Measurements from ENCODE around the gene NACC2. TPM values are rescaled to one million over a fixed set of nuclear protein-coding genes. Genes with fewer than 3 reads are reported as not detected.
A peak's percentile ranks its signal among the peaks of the same experiment; 100 is the strongest.

Gene NACC2
- total and polyA plus RNA-seq, 2 experiments from 2014 or later: 11.0 to 13.0 TPM

DNA sequence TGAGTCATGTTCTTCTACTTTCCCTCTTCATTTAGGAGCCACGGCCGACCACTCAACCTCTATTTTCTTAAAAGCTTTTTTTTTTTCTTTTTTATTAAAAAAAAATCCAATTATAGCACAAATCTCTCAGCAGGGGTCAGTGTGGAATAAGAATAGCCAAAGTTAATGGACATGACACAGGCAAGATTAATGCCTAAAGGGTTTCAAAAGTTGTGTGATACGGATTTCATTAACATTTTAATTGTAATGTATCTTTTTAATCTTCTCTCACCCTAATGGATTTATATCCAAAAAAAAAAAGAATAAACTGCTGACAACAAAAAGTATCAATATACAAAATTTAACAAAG lies 5.4 kb downstream of the NACC2 start:
- Histone ChIP-seq H3K36me3 (replicated peaks; ENCODE audit: insufficient read depth, low read depth) (no peaks in the 10 kb centered on the region), H4K20me1 (ENCODE audit: insufficient read depth, poor library complexity, severe bottlenecking) (peaks cover 89% of the 10 kb centered on the region)
- WGBS (ENCODE audit: low lambda C conversion rate, missing lambda C conversion rate): 52% methylated on average over 3 of the region's 3 CpGs

DNA sequence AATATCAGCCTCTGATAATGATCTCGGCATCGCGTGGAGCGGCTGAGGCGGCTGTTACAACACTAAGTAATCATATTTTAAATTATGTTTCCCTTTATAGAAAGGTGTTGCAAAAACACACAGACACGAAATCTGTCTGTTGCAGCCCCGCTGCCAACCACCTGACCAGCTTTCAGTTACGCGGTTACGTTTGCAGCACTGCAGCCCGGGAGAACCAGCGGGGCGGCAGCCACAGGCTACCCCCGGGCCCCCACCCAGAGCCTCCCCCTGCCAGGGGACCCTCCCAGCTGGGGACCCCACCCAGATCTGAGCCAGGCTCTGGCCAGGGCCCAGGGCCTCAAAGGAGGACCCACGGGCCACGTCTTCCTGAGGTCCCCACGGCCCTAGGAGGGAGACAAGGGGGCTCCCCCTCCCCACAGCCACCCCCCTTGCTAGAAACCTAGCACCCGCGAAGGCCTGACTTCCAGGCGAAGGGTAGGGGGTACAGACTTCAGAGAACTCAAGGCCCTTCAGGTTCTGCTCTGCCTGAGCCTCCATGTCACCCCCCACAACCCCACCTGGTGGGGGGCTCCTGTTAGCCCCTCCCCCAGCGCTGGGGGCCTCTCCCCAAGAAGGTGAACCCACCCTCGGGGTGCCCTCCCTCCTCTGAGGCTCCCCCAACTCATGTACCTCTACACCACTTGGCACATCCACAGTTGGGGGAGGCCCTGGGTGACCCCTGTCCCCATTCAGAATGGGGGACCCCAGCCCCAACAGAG lies 6.0 kb downstream of the NACC2 start:
- no peak overlapping the region for H3K4me2 ChIP-seq
- no peak overlapping the region for H3K27ac ChIP-seq
- H3K27me3 ChIP-seq: no peaks in the 10 kb centered on the region
- H3K9me2 ChIP-seq (replicated peaks; ENCODE audit: insufficient read depth): no peaks in the 10 kb centered on the region
- peaks cover 93% of the 10 kb centered on the region for H4K20me1 ChIP-seq (ENCODE audit: insufficient read depth, poor library complexity, severe bottlenecking)
- TF ChIP-seq, protein P1, sequence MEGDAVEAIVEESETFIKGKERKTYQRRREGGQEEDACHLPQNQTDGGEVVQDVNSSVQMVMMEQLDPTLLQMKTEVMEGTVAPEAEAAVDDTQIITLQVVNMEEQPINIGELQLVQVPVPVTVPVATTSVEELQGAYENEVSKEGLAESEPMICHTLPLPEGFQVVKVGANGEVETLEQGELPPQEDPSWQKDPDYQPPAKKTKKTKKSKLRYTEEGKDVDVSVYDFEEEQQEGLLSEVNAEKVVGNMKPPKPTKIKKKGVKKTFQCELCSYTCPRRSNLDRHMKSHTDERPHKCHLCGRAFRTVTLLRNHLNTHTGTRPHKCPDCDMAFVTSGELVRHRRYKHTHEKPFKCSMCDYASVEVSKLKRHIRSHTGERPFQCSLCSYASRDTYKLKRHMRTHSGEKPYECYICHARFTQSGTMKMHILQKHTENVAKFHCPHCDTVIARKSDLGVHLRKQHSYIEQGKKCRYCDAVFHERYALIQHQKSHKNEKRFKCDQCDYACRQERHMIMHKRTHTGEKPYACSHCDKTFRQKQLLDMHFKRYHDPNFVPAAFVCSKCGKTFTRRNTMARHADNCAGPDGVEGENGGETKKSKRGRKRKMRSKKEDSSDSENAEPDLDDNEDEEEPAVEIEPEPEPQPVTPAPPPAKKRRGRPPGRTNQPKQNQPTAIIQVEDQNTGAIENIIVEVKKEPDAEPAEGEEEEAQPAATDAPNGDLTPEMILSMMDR (IDR thresholded peaks at IDR 0.05; ENCODE audit: poor library complexity): no peak
- TF ChIP-seq EZH2phosphoT487 (IDR thresholded peaks at IDR 0.05; ENCODE audit: low read depth, severe bottlenecking, unreplicated experiment) (no peak), EZH2 (IDR thresholded peaks at IDR 0.05; ENCODE audit: borderline replicate concordance) (no peak)
- H3K36me3 ChIP-seq (replicated peaks; ENCODE audit: insufficient read depth, low read depth): no peaks in the 10 kb centered on the region
- peaks cover 98% of the 10 kb centered on the region for H3K79me2 ChIP-seq
- WGBS (ENCODE audit: low lambda C conversion rate, missing lambda C conversion rate): 76% methylated on average over 12 of the region's 22 CpGs
- H3K4me3 ChIP-seq: no peak overlapping the region
- no peak for DNase-seq (ENCODE audit: low spot score)
- no peaks in the 10 kb centered on the region for H3K9me3 ChIP-seq (ENCODE audit: low read depth)
- peaks cover 24% of the 10 kb centered on the region for H3K4me1 ChIP-seq (ENCODE audit: insufficient read depth)
- H2AFZ ChIP-seq: no peak overlapping the region

More for the DNA sequence above, 5.4 kb downstream of the NACC2 start:
- TF ChIP-seq EZH2 (IDR thresholded peaks at IDR 0.05; ENCODE audit: borderline replicate concordance) (no peak), EZH2phosphoT487 (IDR thresholded peaks at IDR 0.05; ENCODE audit: low read depth, severe bottlenecking, unreplicated experiment) (no peak)
- TF ChIP-seq, protein P1 (IDR thresholded peaks at IDR 0.05; ENCODE audit: poor library complexity): peak; percentile 53
- no peak for DNase-seq (ENCODE audit: low spot score)
- Histone ChIP-seq H3K9me3 (ENCODE audit: low read depth) (no peaks in the 10 kb centered on the region), H2AFZ (no peak overlapping the region), H3K27ac (no peak overlapping the region), H3K27me3 (no peaks in the 10 kb centered on the region), H3K4me2 (no peak overlapping the region), H3K79me2 (peaks cover 97% of the 10 kb centered on the region), H3K9me2 (replicated peaks; ENCODE audit: insufficient read depth) (no peaks in the 10 kb centered on the region), H3K4me1 (ENCODE audit: insufficient read depth) (peaks cover 24% of the 10 kb centered on the region), H3K4me3 (no peak overlapping the region)

DNA sequence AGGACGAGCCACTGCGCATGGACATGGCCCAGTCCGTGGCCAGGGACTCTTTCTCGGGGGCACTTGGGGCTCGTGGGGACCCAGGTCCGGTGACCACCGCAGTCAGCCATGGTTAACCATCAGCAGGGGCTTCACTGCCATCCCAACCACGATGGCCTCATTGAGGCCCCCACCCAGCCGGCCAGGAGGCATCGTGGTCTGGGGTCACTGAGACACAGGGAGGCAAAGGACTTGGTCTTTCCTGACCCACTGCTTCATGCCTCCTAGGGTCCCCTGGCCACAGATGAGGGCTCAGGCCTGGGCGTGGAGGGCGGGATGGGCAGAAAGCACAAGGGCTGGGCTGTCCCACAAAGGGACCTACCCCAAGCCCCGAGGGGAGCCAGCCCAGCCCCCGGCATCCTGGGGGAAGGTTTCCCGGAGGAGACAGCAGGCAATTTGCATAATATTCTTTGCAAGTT lies 6.6 kb downstream of the NACC2 start:
- Histone ChIP-seq H3K79me2 (peaks cover 97% of the 10 kb centered on the region), H3K27me3 (no peaks in the 10 kb centered on the region), H4K20me1 (ENCODE audit: insufficient read depth, poor library complexity, severe bottlenecking) (peaks cover 91% of the 10 kb centered on the region), H3K4me2 (no peak overlapping the region), H3K27ac (no peak overlapping the region), H2AFZ (no peak overlapping the region), H3K36me3 (replicated peaks; ENCODE audit: insufficient read depth, low read depth) (no peaks in the 10 kb centered on the region), H3K9me3 (ENCODE audit: low read depth) (no peaks in the 10 kb centered on the region), H3K4me3 (no peak overlapping the region), H3K9me2 (replicated peaks; ENCODE audit: insufficient read depth) (no peaks in the 10 kb centered on the region), H3K4me1 (ENCODE audit: insufficient read depth) (peaks cover 19% of the 10 kb centered on the region)
- WGBS (ENCODE audit: low lambda C conversion rate, missing lambda C conversion rate): 86% methylated on average over 14 of the region's 15 CpGs
- no peak for DNase-seq (ENCODE audit: low spot score)
- TF ChIP-seq EZH2 (IDR thresholded peaks at IDR 0.05; ENCODE audit: borderline replicate concordance) (no peak), EZH2phosphoT487 (IDR thresholded peaks at IDR 0.05; ENCODE audit: low read depth, severe bottlenecking, unreplicated experiment) (no peak)
- TF ChIP-seq, protein P1 (IDR thresholded peaks at IDR 0.05; ENCODE audit: poor library complexity): no peak

Data from hepatocyte (in vitro differentiated cells).